IPS-18a (cell line): Measurements from ENCODE around the gene VPS13C.

ENCODE experiments used
- H3K27ac ChIP-seq: one replicate; pipeline ENCODE4 v1.5.1; 2013; ENCODE audit warnings: low read length
- H3K27me3 ChIP-seq: one replicate; pipeline ENCODE4 v1.6.1; 2013; ENCODE audit warnings: mild to moderate bottlenecking, low read length; ENCODE audit not compliant: control insufficient read depth, insufficient read depth
- H3K36me3 ChIP-seq: one replicate; pipeline ENCODE4 v1.6.1; 2013; ENCODE audit warnings: low read depth, low read length; ENCODE audit not compliant: control insufficient read depth
- H3K4me1 ChIP-seq: one replicate; pipeline ENCODE4 v1.6.1; 2013; ENCODE audit warnings: low read depth, low read length; ENCODE audit not compliant: control insufficient read depth
- H3K4me3 ChIP-seq: one replicate; pipeline ENCODE4 v1.5.1; 2013; ENCODE audit warnings: low read length
- H3K9ac ChIP-seq: one replicate; pipeline ENCODE4 v1.6.1; 2013; ENCODE audit warnings: mild to moderate bottlenecking, low read length, moderate library complexity
- H3K9me3 ChIP-seq: one replicate; pipeline ENCODE4 v1.6.1; 2013; ENCODE audit warnings: low read depth, low read length; ENCODE audit not compliant: control insufficient read depth

VPS13C gene

GRCh38 chr15:61871926-61872522 lies 188.2 kb downstream of the VPS13C start:
- H3K27ac ChIP-seq: no peak overlapping the region
- no peaks in the 10 kb centered on the region for H3K27me3 ChIP-seq
- no peaks in the 10 kb centered on the region for H3K36me3 ChIP-seq
- no peak overlapping the region for H3K4me3 ChIP-seq
- H3K9me3 ChIP-seq: no peaks in the 10 kb centered on the region
- no peak overlapping the region for H3K9ac ChIP-seq
- peaks cover 4% of the 10 kb centered on the region for H3K4me1 ChIP-seq

GRCh38 chr15:61869656-61870055 lies 190.6 kb downstream of the VPS13C start:
- H3K9me3 ChIP-seq: no peaks in the 10 kb centered on the region

GRCh38 chr15:61861962-61862361 lies 198.3 kb downstream of the VPS13C start:
- Histone ChIP-seq H3K4me1 (no peaks in the 10 kb centered on the region), H3K27me3 (no peaks in the 10 kb centered on the region), H3K9me3 (no peaks in the 10 kb centered on the region), H3K36me3 (no peaks in the 10 kb centered on the region), H3K4me3 (no peak overlapping the region), H3K9ac (no peak overlapping the region), H3K27ac (no peak overlapping the region)

More at GRCh38 chr15:61869656-61870055, 190.6 kb downstream of the VPS13C start:
- Histone ChIP-seq H3K36me3 (no peaks in the 10 kb centered on the region), H3K4me1 (peaks cover 4% of the 10 kb centered on the region), H3K27me3 (no peaks in the 10 kb centered on the region), H3K9ac (no peak overlapping the region), H3K4me3 (no peak overlapping the region), H3K27ac (no peak overlapping the region)

- H3K9me3 ChIP-seq: no peaks in the 10 kb centered on the region
- H3K36me3 ChIP-seq: no peaks in the 10 kb centered on the region
- H3K4me1 ChIP-seq: no peaks in the 10 kb centered on the region
- no peak overlapping the region for H3K4me3 ChIP-seq
- H3K27me3 ChIP-seq: no peaks in the 10 kb centered on the region
- H3K27ac ChIP-seq: no peak overlapping the region
- no peak overlapping the region for H3K9ac ChIP-seq
Measured at GRCh38 chr15:61857169-61857829, 202.9 kb downstream of the VPS13C start.

- no peaks in the 10 kb centered on the region for H3K4me1 ChIP-seq
- H3K9me3 ChIP-seq: no peaks in the 10 kb centered on the region
- H3K36me3 ChIP-seq: no peaks in the 10 kb centered on the region
- H3K9ac ChIP-seq: no peak overlapping the region
- H3K4me3 ChIP-seq: no peak overlapping the region
- H3K27ac ChIP-seq: no peak overlapping the region
- H3K27me3 ChIP-seq: no peaks in the 10 kb centered on the region
Measured at GRCh38 chr15:61856295-61856694, 204.0 kb downstream of the VPS13C start.

GRCh38 chr15:61853195-61853594 lies 207.1 kb downstream of the VPS13C start:
- no peak overlapping the region for H3K27ac ChIP-seq
- no peaks in the 10 kb centered on the region for H3K36me3 ChIP-seq
- H3K9me3 ChIP-seq: no peaks in the 10 kb centered on the region
- no peaks in the 10 kb centered on the region for H3K27me3 ChIP-seq
- no peaks in the 10 kb centered on the region for H3K4me1 ChIP-seq
- no peak overlapping the region for H3K4me3 ChIP-seq
- no peak overlapping the region for H3K9ac ChIP-seq

GRCh38 chr15:61851955-61852354 lies 208.3 kb downstream of the VPS13C start:
- Histone ChIP-seq H3K9ac (no peak overlapping the region), H3K27me3 (no peaks in the 10 kb centered on the region), H3K36me3 (no peaks in the 10 kb centered on the region), H3K4me1 (peaks cover 3% of the 10 kb centered on the region), H3K4me3 (no peak overlapping the region), H3K27ac (no peak overlapping the region), H3K9me3 (no peaks in the 10 kb centered on the region)

- no peaks in the 10 kb centered on the region for H3K36me3 ChIP-seq
- no peaks in the 10 kb centered on the region for H3K9me3 ChIP-seq
- no peak overlapping the region for H3K9ac ChIP-seq
- H3K4me3 ChIP-seq: no peak overlapping the region
- no peaks in the 10 kb centered on the region for H3K27me3 ChIP-seq
- H3K4me1 ChIP-seq: peaks cover 3% of the 10 kb centered on the region
- no peak overlapping the region for H3K27ac ChIP-seq
Measured at GRCh38 chr15:61849447-61849846, 210.8 kb downstream of the VPS13C start.

GRCh38 chr15:61841466-61841865 lies 218.8 kb downstream of the VPS13C start:
- H3K9ac ChIP-seq: no peak overlapping the region
- no peak overlapping the region for H3K27ac ChIP-seq

GRCh38 chr15:61840090-61840489 lies 220.2 kb downstream of the VPS13C start:
- Histone ChIP-seq H3K9ac (no peak overlapping the region), H3K9me3 (no peaks in the 10 kb centered on the region), H3K36me3 (no peaks in the 10 kb centered on the region), H3K27ac (no peak overlapping the region), H3K4me3 (no peak overlapping the region), H3K27me3 (no peaks in the 10 kb centered on the region), H3K4me1 (no peaks in the 10 kb centered on the region)

More at GRCh38 chr15:61841466-61841865, 218.8 kb downstream of the VPS13C start:
- H3K4me1 ChIP-seq: no peaks in the 10 kb centered on the region
- H3K9me3 ChIP-seq: no peaks in the 10 kb centered on the region
- H3K36me3 ChIP-seq: no peaks in the 10 kb centered on the region
- H3K27me3 ChIP-seq: no peaks in the 10 kb centered on the region
- no peak overlapping the region for H3K4me3 ChIP-seq

- H3K36me3 ChIP-seq: no peaks in the 10 kb centered on the region
- no peaks in the 10 kb centered on the region for H3K9me3 ChIP-seq
- no peak overlapping the region for H3K9ac ChIP-seq
- no peak overlapping the region for H3K27ac ChIP-seq
- H3K27me3 ChIP-seq: peaks cover 4% of the 10 kb centered on the region
- H3K4me1 ChIP-seq: no peaks in the 10 kb centered on the region
- no peak overlapping the region for H3K4me3 ChIP-seq
Measured at GRCh38 chr15:61839546-61839945, 220.7 kb downstream of the VPS13C start.

GRCh38 chr15:61835496-61836106 lies 224.6 kb downstream of the VPS13C start:
- H3K27ac ChIP-seq: no peak overlapping the region
- no peak overlapping the region for H3K4me3 ChIP-seq
- H3K9me3 ChIP-seq: no peaks in the 10 kb centered on the region
- no peaks in the 10 kb centered on the region for H3K4me1 ChIP-seq
- H3K36me3 ChIP-seq: no peaks in the 10 kb centered on the region
- H3K27me3 ChIP-seq: peaks cover 7% of the 10 kb centered on the region
- no peak overlapping the region for H3K9ac ChIP-seq
